Endodermal cell (in vitro differentiated cells): Measurements from ENCODE around the gene SMOC2. TPM values are rescaled to one million over a fixed set of nuclear protein-coding genes. Genes with fewer than 3 reads are reported as not detected.
"Not testable (repeated sequence)": the region's sequence is repeated elsewhere in the genome, so short reads cannot be mapped to it uniquely, and the experiment has no call there.

Experiments
- DNase-seq: peaks from one replicate; pipeline ENCODE4 v3.0.0-alpha.2; 2017
- H3K27ac ChIP-seq: 2 replicates; pipeline ENCODE4 v1.5.1; 2013; ENCODE audit warnings: mild to moderate bottlenecking, low read depth, low read length, moderate library complexity
- H3K27me3 ChIP-seq: 2 replicates; pipeline ENCODE4 v1.6.1; 2013; ENCODE audit warnings: mild to moderate bottlenecking, low read length, moderate library complexity; ENCODE audit not compliant: insufficient read depth, control insufficient read depth, poor library complexity, severe bottlenecking
- H3K36me3 ChIP-seq: 2 replicates; pipeline ENCODE4 v1.7.0; 2013; ENCODE audit warnings: mild to moderate bottlenecking, low read length, moderate library complexity; ENCODE audit not compliant: control insufficient read depth, insufficient read depth
- H3K4me1 ChIP-seq: one replicate; pipeline ENCODE4 v1.7.0; 2013; ENCODE audit warnings: low read length; ENCODE audit not compliant: control insufficient read depth, insufficient read depth
- H3K4me3 ChIP-seq: 2 replicates; pipeline ENCODE4 v1.5.1; 2013; ENCODE audit warnings: mild to moderate bottlenecking, low read length, moderate library complexity
- H3K9ac ChIP-seq: 2 replicates; pipeline ENCODE4 v1.6.1; 2013; ENCODE audit warnings: mild to moderate bottlenecking, low read length, moderate library complexity; ENCODE audit not compliant: poor library complexity, severe bottlenecking; ENCODE audit errors: extremely low read depth
- H3K9me3 ChIP-seq: 2 replicates; pipeline ENCODE4 v1.6.1; 2013; ENCODE audit warnings: mild to moderate bottlenecking, low read length, moderate library complexity; ENCODE audit not compliant: control insufficient read depth
- H3K27ac Mint-ChIP-seq: 2 replicates; pipeline ENCODE4 v1.8.0; 2020; ENCODE audit warnings: mixed read lengths
- H3K27me3 Mint-ChIP-seq: 2 replicates; pipeline ENCODE4 v1.8.0; 2021; ENCODE audit warnings: mild to moderate bottlenecking, mixed read lengths; ENCODE audit not compliant: insufficient read depth
- H3K36me3 Mint-ChIP-seq: 2 replicates; pipeline ENCODE4 v1.8.0; 2020; ENCODE audit warnings: low read depth, mixed read lengths
- H3K4me1 Mint-ChIP-seq: 2 replicates; pipeline ENCODE4 v1.8.0; 2020; ENCODE audit warnings: mixed read lengths
- H3K4me3 Mint-ChIP-seq: 2 replicates; pipeline ENCODE4 v1.8.0; 2020; ENCODE audit warnings: mild to moderate bottlenecking, moderate library complexity, mixed read lengths
- H3K9me3 Mint-ChIP-seq: 2 replicates; pipeline ENCODE4 v1.8.0; 2020; ENCODE audit warnings: mild to moderate bottlenecking, mixed read lengths
- WGBS, 2 experiments: methylation state at CpG; one replicate each; pipeline versions ENCODE4 v1.1.5 to v1.1.7; 2013; ENCODE audit warnings: missing lambda C conversion rate in 2 of 2, mixed read lengths in 1 of 2; ENCODE audit not compliant: insufficient coverage in 1 of 2, insufficient read length in 1 of 2; 5-methylcytosine and 5-hydroxymethylcytosine counted together
- total RNA-seq, 2 donors: library from RNA; stranded (reverse); fragmentation: NEBNext Ultra II Directional in 1 of 2; extraction: Animal tissue kit (Norgen Biotek cat#: 25700) in 1 of 2; gene quantifications; 2 replicates in 1 of 2; 3 replicates in 1 of 2; pipeline ENCODE4 v1.2.1, GENCODE V29; 2021
- TF ChIP-seq, protein P1 (sequence below): fragments of 200-600 bp; sonication (generic); conservative IDR thresholded peaks from 2 replicates; pipeline ENCODE4 v1.5.0; 2021; ENCODE audit warnings: antibody characterized with exemption, mild to moderate bottlenecking

The SMOC2 gene
- total RNA-seq, 2 donors from 2014 or later: 0.20 TPM; not detected in 1

- Histone ChIP-seq H3K4me1 (no peaks in the 10 kb centered on the region), H3K9ac (no peak overlapping the region), H3K4me3 (no peak overlapping the region), H3K27me3 (no peaks in the 10 kb centered on the region), H3K36me3 (no peaks in the 10 kb centered on the region), H3K27ac (no peak overlapping the region), H3K9me3 (peaks cover 2% of the 10 kb centered on the region)
- no peak overlapping the region for H3K4me3 Mint-ChIP-seq
- WGBS, 2 experiments: 95 to 98% methylated on average over 8 to 9 of the region's 9 CpGs
- H3K27me3 Mint-ChIP-seq: no peaks in the 10 kb centered on the region
- TF ChIP-seq, protein P1, sequence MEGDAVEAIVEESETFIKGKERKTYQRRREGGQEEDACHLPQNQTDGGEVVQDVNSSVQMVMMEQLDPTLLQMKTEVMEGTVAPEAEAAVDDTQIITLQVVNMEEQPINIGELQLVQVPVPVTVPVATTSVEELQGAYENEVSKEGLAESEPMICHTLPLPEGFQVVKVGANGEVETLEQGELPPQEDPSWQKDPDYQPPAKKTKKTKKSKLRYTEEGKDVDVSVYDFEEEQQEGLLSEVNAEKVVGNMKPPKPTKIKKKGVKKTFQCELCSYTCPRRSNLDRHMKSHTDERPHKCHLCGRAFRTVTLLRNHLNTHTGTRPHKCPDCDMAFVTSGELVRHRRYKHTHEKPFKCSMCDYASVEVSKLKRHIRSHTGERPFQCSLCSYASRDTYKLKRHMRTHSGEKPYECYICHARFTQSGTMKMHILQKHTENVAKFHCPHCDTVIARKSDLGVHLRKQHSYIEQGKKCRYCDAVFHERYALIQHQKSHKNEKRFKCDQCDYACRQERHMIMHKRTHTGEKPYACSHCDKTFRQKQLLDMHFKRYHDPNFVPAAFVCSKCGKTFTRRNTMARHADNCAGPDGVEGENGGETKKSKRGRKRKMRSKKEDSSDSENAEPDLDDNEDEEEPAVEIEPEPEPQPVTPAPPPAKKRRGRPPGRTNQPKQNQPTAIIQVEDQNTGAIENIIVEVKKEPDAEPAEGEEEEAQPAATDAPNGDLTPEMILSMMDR: no peak
- peaks cover 12% of the 10 kb centered on the region for H3K9me3 Mint-ChIP-seq
- H3K27ac Mint-ChIP-seq: no peak overlapping the region
- DNase-seq: no peak
- peaks cover 2% of the 10 kb centered on the region for H3K4me1 Mint-ChIP-seq
- H3K36me3 Mint-ChIP-seq: no peaks in the 10 kb centered on the region
Measured at GRCh38 chr6:168609914-168610490, 169.0 kb downstream of the SMOC2 start.

DNA sequence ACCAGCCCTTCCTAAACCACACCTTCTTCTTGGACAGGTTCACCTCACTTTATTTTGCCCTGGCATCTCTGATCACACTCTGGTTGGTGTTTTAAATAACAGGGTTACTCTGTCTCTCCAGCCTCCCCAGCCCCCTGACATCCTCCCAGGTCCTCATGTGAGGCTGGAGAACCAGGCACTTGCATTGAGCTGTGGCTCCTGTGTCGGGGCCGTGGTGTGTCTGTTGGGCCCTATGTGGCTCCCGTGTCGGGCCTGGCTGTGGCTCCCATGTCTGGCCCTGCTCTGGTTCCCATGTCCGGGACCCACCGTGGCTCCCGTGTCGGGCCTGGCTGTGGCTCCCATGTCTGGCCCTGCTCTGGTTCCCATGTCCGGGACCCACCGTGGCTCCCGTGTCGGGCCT, 170.0 kb downstream of the SMOC2 start:
- 92 to 94% methylated on average over 5 to 12 of the region's 12 CpGs for WGBS, 2 experiments

DNA sequence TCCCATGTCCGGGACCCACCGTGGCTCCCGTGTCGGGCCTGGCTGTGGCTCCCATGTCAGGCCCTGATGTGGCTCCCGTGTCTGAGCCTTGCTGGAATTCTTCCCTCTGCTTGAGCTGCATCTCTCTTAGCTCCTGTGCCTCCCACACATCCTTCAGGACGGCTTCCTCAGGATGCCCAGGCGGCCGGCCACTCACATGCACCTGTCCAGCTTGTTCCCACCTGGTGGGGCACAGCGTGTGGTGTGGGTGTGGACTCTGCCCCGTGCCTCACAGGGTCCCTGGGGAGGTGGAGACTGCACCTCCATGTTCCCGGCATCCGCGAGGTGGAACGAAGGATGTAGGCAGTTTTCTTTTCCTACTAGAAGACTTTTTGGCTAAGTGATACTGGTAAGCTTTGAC, 170.7 kb downstream of the SMOC2 start:
- Mint-ChIP-seq H3K9me3 (peaks cover 25% of the 10 kb centered on the region), H3K36me3 (no peaks in the 10 kb centered on the region), H3K27ac (no peak overlapping the region), H3K27me3 (peaks cover 3% of the 10 kb centered on the region), H3K4me3 (no peak overlapping the region), H3K4me1 (peaks cover 2% of the 10 kb centered on the region)
- H3K9ac ChIP-seq: no peak overlapping the region
- H3K36me3 ChIP-seq: no peaks in the 10 kb centered on the region
- peaks cover 10% of the 10 kb centered on the region for H3K9me3 ChIP-seq
- H3K4me3 ChIP-seq: no peak overlapping the region
- H3K4me1 ChIP-seq: no peaks in the 10 kb centered on the region
- DNase-seq: no peak
- no peaks in the 10 kb centered on the region for H3K27me3 ChIP-seq
- WGBS, 2 experiments: 92 to 100% methylated on average over 4 to 14 of the region's 14 CpGs
- H3K27ac ChIP-seq: no peak overlapping the region
- TF ChIP-seq, protein P1: no peak

More for the DNA sequence above, 170.0 kb downstream of the SMOC2 start:
- H3K27me3 ChIP-seq, H3K27ac ChIP-seq, H3K36me3 Mint-ChIP-seq, H3K27me3 Mint-ChIP-seq, H3K9me3 ChIP-seq, H3K27ac Mint-ChIP-seq, H3K4me1 ChIP-seq, H3K4me3 Mint-ChIP-seq, DNase-seq, H3K36me3 ChIP-seq, H3K9ac ChIP-seq, H3K4me1 Mint-ChIP-seq, H3K4me3 ChIP-seq: not testable (repeated sequence)
- H3K9me3 Mint-ChIP-seq: peaks cover 21% of the 10 kb centered on the region

DNA sequence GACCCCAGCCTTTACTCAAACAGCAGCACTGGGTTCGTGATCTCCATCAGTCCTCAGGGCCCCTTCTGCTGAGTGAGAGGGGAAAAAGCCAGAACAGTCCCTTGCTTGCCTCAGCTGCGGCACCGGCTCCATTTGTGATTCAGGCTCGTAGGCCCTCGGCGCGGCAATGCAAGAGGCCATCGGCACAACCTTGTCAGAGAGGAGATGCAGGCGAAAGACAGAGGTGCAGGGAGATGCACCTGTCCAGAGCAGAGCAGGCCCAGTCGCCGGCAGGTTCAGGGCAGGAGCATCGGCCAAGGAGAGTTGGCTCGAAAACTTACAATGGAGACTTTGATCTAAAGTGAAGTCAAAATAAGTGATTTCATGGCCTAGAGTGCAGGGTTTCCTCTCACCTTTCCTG, 171.6 kb downstream of the SMOC2 start:
- Mint-ChIP-seq H3K27me3 (peaks cover 5% of the 10 kb centered on the region), H3K9me3 (peaks cover 25% of the 10 kb centered on the region), H3K4me1 (peaks cover 2% of the 10 kb centered on the region), H3K27ac (no peak overlapping the region), H3K36me3 (no peaks in the 10 kb centered on the region), H3K4me3 (no peak overlapping the region)
- Histone ChIP-seq H3K9me3 (peaks cover 10% of the 10 kb centered on the region), H3K27ac (no peak overlapping the region), H3K36me3 (no peaks in the 10 kb centered on the region), H3K27me3 (no peaks in the 10 kb centered on the region), H3K9ac (no peak overlapping the region), H3K4me3 (no peak overlapping the region), H3K4me1 (no peaks in the 10 kb centered on the region)
- no peak for DNase-seq
- TF ChIP-seq, protein P1: no peak
- WGBS, 2 experiments: 92 to 96% methylated on average over 13 of the region's 13 CpGs
